ENCODE results near the gene SIM1. TPM values are rescaled to one million over a fixed set of nuclear protein-coding genes. Genes with fewer than 3 reads are reported as not detected.

Gene SIM1
- not detected in 5 replicates for total RNA-seq (2022; extraction: Qiagen RNA extraction)

GRCh38 chr6:100464903-100465700 lies at the start of gene SIM1:
SIM1 (minus strand) TSS chr6:100464921; CDS start chr6:100463468, 1,453 bp downstream.

